Gastroesophageal sphincter (tissue), 3 donors: ENCODE results near the gene SPAG17.
"Not testable (repeated sequence)": the region's sequence is repeated elsewhere in the genome, so short reads cannot be mapped to it uniquely, and the experiment has no call there.

Experiments
- POLR2A ChIP-seq, 2 donors: fragments of 450-650 bp; IDR thresholded peaks; one replicate each; pipeline ENCODE4 v1.6.1; 2017; ENCODE audit warnings: antibody characterized with exemption in 2 of 2, mild to moderate bottlenecking in 2 of 2, moderate library complexity in 1 of 2
- POLR2AphosphoS5 ChIP-seq: sonication (generic); formaldehyde crosslinking; IDR thresholded peaks from one replicate; pipeline ENCODE4 v1.6.1; 2017; ENCODE audit warnings: antibody characterized with exemption
- TF ChIP-seq, protein P1 (sequence below), 4 experiments: fragments of 200-600 bp in 2 of 4; fragments of 450-650 bp in 2 of 4; sonication (generic) in 1 of 4; IDR thresholded peaks; one replicate each; pipeline ENCODE4 v1.5.1; 2017 to 2019; ENCODE audit warnings: antibody characterized with exemption in 4 of 4, mild to moderate bottlenecking in 2 of 4, moderate library complexity in 2 of 4

DNA sequence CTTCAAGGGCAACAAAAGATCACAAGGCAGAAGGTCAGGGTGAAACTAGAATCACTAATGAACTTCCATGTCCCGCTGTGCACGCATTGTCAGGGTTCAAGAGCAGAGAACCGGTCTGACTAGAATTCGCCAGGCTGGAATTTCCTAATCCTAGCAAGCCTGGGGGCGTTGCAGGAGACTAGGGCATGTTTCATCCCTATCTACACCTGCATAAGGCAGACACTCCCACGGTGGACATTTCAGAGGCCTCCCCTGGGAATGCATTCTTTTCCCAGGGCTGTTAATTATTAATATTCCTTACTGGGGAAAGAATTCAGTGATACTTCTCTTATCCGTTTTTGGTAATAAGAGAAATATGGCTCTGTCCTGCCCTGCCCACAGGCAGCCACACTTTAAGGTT, 262.3 kb downstream of the SPAG17 start:
- TF ChIP-seq, protein P1, sequence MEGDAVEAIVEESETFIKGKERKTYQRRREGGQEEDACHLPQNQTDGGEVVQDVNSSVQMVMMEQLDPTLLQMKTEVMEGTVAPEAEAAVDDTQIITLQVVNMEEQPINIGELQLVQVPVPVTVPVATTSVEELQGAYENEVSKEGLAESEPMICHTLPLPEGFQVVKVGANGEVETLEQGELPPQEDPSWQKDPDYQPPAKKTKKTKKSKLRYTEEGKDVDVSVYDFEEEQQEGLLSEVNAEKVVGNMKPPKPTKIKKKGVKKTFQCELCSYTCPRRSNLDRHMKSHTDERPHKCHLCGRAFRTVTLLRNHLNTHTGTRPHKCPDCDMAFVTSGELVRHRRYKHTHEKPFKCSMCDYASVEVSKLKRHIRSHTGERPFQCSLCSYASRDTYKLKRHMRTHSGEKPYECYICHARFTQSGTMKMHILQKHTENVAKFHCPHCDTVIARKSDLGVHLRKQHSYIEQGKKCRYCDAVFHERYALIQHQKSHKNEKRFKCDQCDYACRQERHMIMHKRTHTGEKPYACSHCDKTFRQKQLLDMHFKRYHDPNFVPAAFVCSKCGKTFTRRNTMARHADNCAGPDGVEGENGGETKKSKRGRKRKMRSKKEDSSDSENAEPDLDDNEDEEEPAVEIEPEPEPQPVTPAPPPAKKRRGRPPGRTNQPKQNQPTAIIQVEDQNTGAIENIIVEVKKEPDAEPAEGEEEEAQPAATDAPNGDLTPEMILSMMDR (IDR thresholded peaks at IDR 0.05), result not testable (repeated sequence)
- TF ChIP-seq POLR2A (IDR thresholded peaks at IDR 0.05); POLR2AphosphoS5: not testable (repeated sequence)
